ENCODE measurements around the gene NDUFA13.
A peak's percentile ranks its signal among the peaks of the same experiment; 100 is the strongest.

NDUFA13 gene

GRCh38 chr19:19534556-19535265, 18.7 kb downstream of the NDUFA13 start:
- no peak for DNase-seq

GRCh38 chr19:19535311-19536191, 19.5 kb downstream of the NDUFA13 start:
- DNase-seq: no peak

- no peak for DNase-seq
Measured at GRCh38 chr19:19537075-19538048, 21.3 kb downstream of the NDUFA13 start.

- DNase-seq: peak; percentile 57
Measured at GRCh38 chr19:19538061-19538784, 22.2 kb downstream of the NDUFA13 start, which contains the start of gene CILP2. CILP2 (plus strand) TSS chr19:19538265; CDS start chr19:19538350, 85 bp downstream.

GRCh38 chr19:19538785-19539166, 22.8 kb downstream of the NDUFA13 start:
- DNase-seq: no peak

- DNase-seq: no peak
Measured at GRCh38 chr19:19539698-19540063, 23.7 kb downstream of the NDUFA13 start.

GRCh38 chr19:19540064-19540714, 24.2 kb downstream of the NDUFA13 start:
- DNase-seq: peak; percentile 83

GRCh38 chr19:19540715-19541515, 24.9 kb downstream of the NDUFA13 start:
- peak; percentile 84 for DNase-seq

- DNase-seq: no peak
Measured at GRCh38 chr19:19541616-19542015, 25.6 kb downstream of the NDUFA13 start.

- DNase-seq: no peak
Measured at GRCh38 chr19:19542507-19542906, 26.5 kb downstream of the NDUFA13 start.

- DNase-seq: no peak
Measured at GRCh38 chr19:19543101-19543500, 27.1 kb downstream of the NDUFA13 start.

- DNase-seq: no peak
Measured at GRCh38 chr19:19543640-19544039, 27.6 kb downstream of the NDUFA13 start.

GRCh38 chr19:19544257-19544953, 28.4 kb downstream of the NDUFA13 start:
- no peak for DNase-seq

- DNase-seq: no peak
Measured at GRCh38 chr19:19544954-19545591, 29.0 kb downstream of the NDUFA13 start.

- no peak for DNase-seq
Measured at GRCh38 chr19:19545707-19546106, 29.7 kb downstream of the NDUFA13 start.

GRCh38 chr19:19546751-19547162, 30.7 kb downstream of the NDUFA13 start:
- no peak for DNase-seq

GRCh38 chr19:19547674-19548336, 31.8 kb downstream of the NDUFA13 start:
- DNase-seq: no peak

- DNase-seq: no peak
Measured at GRCh38 chr19:19548915-19549759, 33.1 kb downstream of the NDUFA13 start.
